Progenitor cell of endocrine pancreas (in vitro differentiated cells): Measurements from ENCODE around the gene FRMPD4. TPM values are rescaled to one million over a fixed set of nuclear protein-coding genes. Genes with fewer than 3 reads are reported as not detected.

Source experiments
- DNase-seq: peaks from one replicate; pipeline ENCODE4 v3.0.0; 2021; ENCODE audit warnings: low spot score; ENCODE audit not compliant: unreplicated experiment
- H3K27ac Mint-ChIP-seq: 2 replicates; pipeline ENCODE4 v1.8.0; 2021; ENCODE audit warnings: mild to moderate bottlenecking, moderate library complexity, mixed read lengths
- H3K27me3 Mint-ChIP-seq: 2 replicates; pipeline ENCODE4 v1.8.0; 2021; ENCODE audit warnings: mixed read lengths
- H3K36me3 Mint-ChIP-seq: 2 replicates; pipeline ENCODE4 v1.8.0; 2022; ENCODE audit warnings: mixed read lengths; ENCODE audit not compliant: insufficient read depth
- H3K4me1 Mint-ChIP-seq: 2 replicates; pipeline ENCODE4 v1.8.0; 2021; ENCODE audit warnings: low read depth, mixed read lengths
- H3K4me3 Mint-ChIP-seq: 2 replicates; pipeline ENCODE4 v1.8.0; 2021; ENCODE audit warnings: low read depth, mild to moderate bottlenecking, moderate library complexity, mixed read lengths
- H3K9me3 Mint-ChIP-seq: 2 replicates; pipeline ENCODE4 v1.8.0; 2021; ENCODE audit warnings: low read depth, mixed read lengths
- total RNA-seq: library from RNA; stranded (reverse); gene quantifications from 2 replicates; pipeline ENCODE4 v1.2.1, GENCODE V29; 2021
- TF ChIP-seq, protein P1 (sequence below): fragments of 200-600 bp; sonication (generic); IDR thresholded peaks from one replicate; pipeline ENCODE4 v1.5.0; 2021; ENCODE audit warnings: antibody characterized with exemption, mild to moderate bottlenecking; ENCODE audit not compliant: unreplicated experiment

FRMPD4 gene
- total RNA-seq, 1 donor from 2014 or later, result 0.10 TPM

- Mint-ChIP-seq H3K27ac (no peak overlapping the region), H3K4me1 (no peaks in the 10 kb centered on the region), H3K9me3 (peaks cover 24% of the 10 kb centered on the region), H3K27me3 (peaks cover 12% of the 10 kb centered on the region), H3K4me3 (no peak overlapping the region), H3K36me3 (no peaks in the 10 kb centered on the region)
- no peak for DNase-seq
- TF ChIP-seq, protein P1, sequence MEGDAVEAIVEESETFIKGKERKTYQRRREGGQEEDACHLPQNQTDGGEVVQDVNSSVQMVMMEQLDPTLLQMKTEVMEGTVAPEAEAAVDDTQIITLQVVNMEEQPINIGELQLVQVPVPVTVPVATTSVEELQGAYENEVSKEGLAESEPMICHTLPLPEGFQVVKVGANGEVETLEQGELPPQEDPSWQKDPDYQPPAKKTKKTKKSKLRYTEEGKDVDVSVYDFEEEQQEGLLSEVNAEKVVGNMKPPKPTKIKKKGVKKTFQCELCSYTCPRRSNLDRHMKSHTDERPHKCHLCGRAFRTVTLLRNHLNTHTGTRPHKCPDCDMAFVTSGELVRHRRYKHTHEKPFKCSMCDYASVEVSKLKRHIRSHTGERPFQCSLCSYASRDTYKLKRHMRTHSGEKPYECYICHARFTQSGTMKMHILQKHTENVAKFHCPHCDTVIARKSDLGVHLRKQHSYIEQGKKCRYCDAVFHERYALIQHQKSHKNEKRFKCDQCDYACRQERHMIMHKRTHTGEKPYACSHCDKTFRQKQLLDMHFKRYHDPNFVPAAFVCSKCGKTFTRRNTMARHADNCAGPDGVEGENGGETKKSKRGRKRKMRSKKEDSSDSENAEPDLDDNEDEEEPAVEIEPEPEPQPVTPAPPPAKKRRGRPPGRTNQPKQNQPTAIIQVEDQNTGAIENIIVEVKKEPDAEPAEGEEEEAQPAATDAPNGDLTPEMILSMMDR, result peak; percentile 60
Observed at GRCh38 chrX:12770440-12770839, 632.2 kb downstream of the FRMPD4 start.

GRCh38 chrX:12771445-12772069 lies 633.3 kb downstream of the FRMPD4 start:
- Mint-ChIP-seq H3K4me1 (no peaks in the 10 kb centered on the region), H3K36me3 (peaks cover 2% of the 10 kb centered on the region), H3K9me3 (peaks cover 20% of the 10 kb centered on the region), H3K4me3 (no peak overlapping the region), H3K27ac (no peak overlapping the region), H3K27me3 (peaks cover 12% of the 10 kb centered on the region)
- DNase-seq, result peak; percentile 15
- TF ChIP-seq, protein P1, result peak; percentile 70
